ENCODE results near the gene CAMK2N1.

DNA sequence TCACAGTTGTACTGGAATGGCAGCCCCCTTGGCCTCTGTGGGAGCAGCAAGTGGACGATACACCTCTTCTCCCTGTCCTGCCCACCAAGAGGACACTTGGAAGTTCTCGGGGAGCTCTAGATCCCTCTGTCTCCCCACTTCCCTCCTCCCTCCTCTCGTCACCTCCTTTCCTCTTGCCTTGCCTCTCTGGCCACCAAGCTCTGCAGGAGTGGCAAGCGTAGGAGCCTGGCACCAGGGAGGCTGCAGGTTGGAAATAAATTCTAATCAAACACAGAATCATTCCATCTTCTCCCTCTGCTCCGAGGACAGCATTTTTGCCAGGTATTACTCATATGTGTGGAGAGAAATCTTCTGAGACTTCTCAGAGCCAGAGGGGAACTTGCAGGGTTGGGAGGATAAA is 20.8 kb downstream of the CAMK2N1 start:
- TF ChIP-seq, protein P1, sequence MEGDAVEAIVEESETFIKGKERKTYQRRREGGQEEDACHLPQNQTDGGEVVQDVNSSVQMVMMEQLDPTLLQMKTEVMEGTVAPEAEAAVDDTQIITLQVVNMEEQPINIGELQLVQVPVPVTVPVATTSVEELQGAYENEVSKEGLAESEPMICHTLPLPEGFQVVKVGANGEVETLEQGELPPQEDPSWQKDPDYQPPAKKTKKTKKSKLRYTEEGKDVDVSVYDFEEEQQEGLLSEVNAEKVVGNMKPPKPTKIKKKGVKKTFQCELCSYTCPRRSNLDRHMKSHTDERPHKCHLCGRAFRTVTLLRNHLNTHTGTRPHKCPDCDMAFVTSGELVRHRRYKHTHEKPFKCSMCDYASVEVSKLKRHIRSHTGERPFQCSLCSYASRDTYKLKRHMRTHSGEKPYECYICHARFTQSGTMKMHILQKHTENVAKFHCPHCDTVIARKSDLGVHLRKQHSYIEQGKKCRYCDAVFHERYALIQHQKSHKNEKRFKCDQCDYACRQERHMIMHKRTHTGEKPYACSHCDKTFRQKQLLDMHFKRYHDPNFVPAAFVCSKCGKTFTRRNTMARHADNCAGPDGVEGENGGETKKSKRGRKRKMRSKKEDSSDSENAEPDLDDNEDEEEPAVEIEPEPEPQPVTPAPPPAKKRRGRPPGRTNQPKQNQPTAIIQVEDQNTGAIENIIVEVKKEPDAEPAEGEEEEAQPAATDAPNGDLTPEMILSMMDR (IDR thresholded peaks at IDR 0.05; ENCODE audit: poor library complexity): no peak
- no peak for TF ChIP-seq EZH2 (IDR thresholded peaks at IDR 0.05; ENCODE audit: borderline replicate concordance)
